ENCODE measurements around the gene NPHS1.

The NPHS1 gene

GRCh38 chr19:35832054-35832453 lies 20.2 kb downstream of the NPHS1 start:
- Histone ChIP-seq H3K36me3 (ENCODE audit: insufficient read depth, low read length) (no peaks in the 10 kb centered on the region), H3K9me3 (ENCODE audit: control insufficient read depth, insufficient read depth, low read length) (no peaks in the 10 kb centered on the region), H3K4me1 (ENCODE audit: insufficient read depth, low read length) (no peaks in the 10 kb centered on the region), H3K9ac (ENCODE audit: low read depth, low read length) (no peak overlapping the region)

GRCh38 chr19:35830986-35831385 lies 21.3 kb downstream of the NPHS1 start:
- no peaks in the 10 kb centered on the region for H3K4me1 ChIP-seq (ENCODE audit: insufficient read depth, low read length)
- H3K9ac ChIP-seq (ENCODE audit: low read depth, low read length) = no peak overlapping the region
- no peaks in the 10 kb centered on the region for H3K36me3 ChIP-seq (ENCODE audit: insufficient read depth, low read length)
- H3K9me3 ChIP-seq (ENCODE audit: control insufficient read depth, insufficient read depth, low read length) = no peaks in the 10 kb centered on the region

- Histone ChIP-seq H3K9me3 (ENCODE audit: control insufficient read depth, insufficient read depth, low read length) (no peaks in the 10 kb centered on the region), H3K4me1 (ENCODE audit: insufficient read depth, low read length) (no peaks in the 10 kb centered on the region), H3K9ac (ENCODE audit: low read depth, low read length) (no peak overlapping the region), H3K36me3 (ENCODE audit: insufficient read depth, low read length) (no peaks in the 10 kb centered on the region)
Measured at GRCh38 chr19:35828692-35829301, 23.5 kb downstream of the NPHS1 start.

GRCh38 chr19:35824150-35824549 lies 28.2 kb downstream of the NPHS1 start:
- H3K9ac ChIP-seq (ENCODE audit: low read depth, low read length) = no peak overlapping the region
- 0 out of 2 replicates have a peak, but pooled peaks cover 2% of the 10 kb centered on the region for H3K4me1 ChIP-seq (ENCODE audit: insufficient read depth, low read length)
- H3K36me3 ChIP-seq (ENCODE audit: insufficient read depth, low read length) = no peaks in the 10 kb centered on the region
- no peaks in the 10 kb centered on the region for H3K9me3 ChIP-seq (ENCODE audit: control insufficient read depth, insufficient read depth, low read length)

- H3K9ac ChIP-seq (ENCODE audit: low read depth, low read length) = no peak overlapping the region
- H3K36me3 ChIP-seq (ENCODE audit: insufficient read depth, low read length) = no peaks in the 10 kb centered on the region
- H3K4me1 ChIP-seq (ENCODE audit: insufficient read depth, low read length) = 0 out of 2 replicates have a peak, but pooled peaks cover 2% of the 10 kb centered on the region
- no peaks in the 10 kb centered on the region for H3K9me3 ChIP-seq (ENCODE audit: control insufficient read depth, insufficient read depth, low read length)
Measured at GRCh38 chr19:35822579-35822978, 29.7 kb downstream of the NPHS1 start.

GRCh38 chr19:35818445-35818844 lies 33.9 kb downstream of the NPHS1 start:
- H3K9ac ChIP-seq (ENCODE audit: low read depth, low read length) = no peak overlapping the region
- no peaks in the 10 kb centered on the region for H3K36me3 ChIP-seq (ENCODE audit: insufficient read depth, low read length)
- peaks cover 6% of the 10 kb centered on the region; the same call in 1 of the 2 replicates for H3K4me1 ChIP-seq (ENCODE audit: insufficient read depth, low read length)
- H3K9me3 ChIP-seq (ENCODE audit: control insufficient read depth, insufficient read depth, low read length) = no peaks in the 10 kb centered on the region

GRCh38 chr19:35816846-35817245 lies 35.5 kb downstream of the NPHS1 start:
- Histone ChIP-seq H3K4me1 (ENCODE audit: insufficient read depth, low read length) (peaks cover 6% of the 10 kb centered on the region; the same call in 1 of the 2 replicates), H3K36me3 (ENCODE audit: insufficient read depth, low read length) (no peaks in the 10 kb centered on the region), H3K9ac (ENCODE audit: low read depth, low read length) (no peak overlapping the region; the same call in 1 of the 2 replicates), H3K9me3 (ENCODE audit: control insufficient read depth, insufficient read depth, low read length) (no peaks in the 10 kb centered on the region)

- peaks cover 6% of the 10 kb centered on the region for H3K4me1 ChIP-seq (ENCODE audit: insufficient read depth, low read length)
- peak overlapping the region; percentile 4; the same call in 1 of the 2 replicates for H3K9ac ChIP-seq (ENCODE audit: low read depth, low read length)
- no peaks in the 10 kb centered on the region for H3K36me3 ChIP-seq (ENCODE audit: insufficient read depth, low read length)
- no peaks in the 10 kb centered on the region for H3K9me3 ChIP-seq (ENCODE audit: control insufficient read depth, insufficient read depth, low read length)
Measured at GRCh38 chr19:35816262-35816661, 36.0 kb downstream of the NPHS1 start.

GRCh38 chr19:35813043-35813890 lies 39.0 kb downstream of the NPHS1 start:
- Histone ChIP-seq H3K9ac (ENCODE audit: low read depth, low read length) (no peak overlapping the region), H3K9me3 (ENCODE audit: control insufficient read depth, insufficient read depth, low read length) (no peaks in the 10 kb centered on the region), H3K4me1 (ENCODE audit: insufficient read depth, low read length) (peaks cover 6% of the 10 kb centered on the region), H3K36me3 (ENCODE audit: insufficient read depth, low read length) (no peaks in the 10 kb centered on the region)

GRCh38 chr19:35812220-35813042 lies 39.9 kb downstream of the NPHS1 start, which contains the start of gene PRODH2:
PRODH2 (minus strand) TSS chr19:35812845; CDS start chr19:35812805, 40 bp downstream.
- Histone ChIP-seq H3K36me3 (ENCODE audit: insufficient read depth, low read length) (no peaks in the 10 kb centered on the region), H3K4me1 (ENCODE audit: insufficient read depth, low read length) (peaks cover 10% of the 10 kb centered on the region), H3K9me3 (ENCODE audit: control insufficient read depth, insufficient read depth, low read length) (no peaks in the 10 kb centered on the region), H3K9ac (ENCODE audit: low read depth, low read length) (no peak within 1 kb of the TSS)

- no peaks in the 10 kb centered on the region for H3K36me3 ChIP-seq (ENCODE audit: insufficient read depth, low read length)
- no peaks in the 10 kb centered on the region for H3K9me3 ChIP-seq (ENCODE audit: control insufficient read depth, insufficient read depth, low read length)
- peaks cover 8% of the 10 kb centered on the region for H3K4me1 ChIP-seq (ENCODE audit: insufficient read depth, low read length)
- no peak overlapping the region for H3K9ac ChIP-seq (ENCODE audit: low read depth, low read length)
Measured at GRCh38 chr19:35811317-35812219, 40.7 kb downstream of the NPHS1 start.

GRCh38 chr19:35807633-35808032 lies 44.7 kb downstream of the NPHS1 start:
- Histone ChIP-seq H3K9me3 (ENCODE audit: control insufficient read depth, insufficient read depth, low read length) (no peaks in the 10 kb centered on the region), H3K9ac (ENCODE audit: low read depth, low read length) (no peak overlapping the region), H3K36me3 (ENCODE audit: insufficient read depth, low read length) (no peaks in the 10 kb centered on the region), H3K4me1 (ENCODE audit: insufficient read depth, low read length) (peaks cover 6% of the 10 kb centered on the region; the same call in 1 of the 2 replicates)

- Histone ChIP-seq H3K4me1 (ENCODE audit: insufficient read depth, low read length) (peaks cover 6% of the 10 kb centered on the region; the same call in 1 of the 2 replicates), H3K9ac (ENCODE audit: low read depth, low read length) (no peak overlapping the region)
Measured at GRCh38 chr19:35806597-35806996, 45.7 kb downstream of the NPHS1 start.

More at GRCh38 chr19:35806597-35806996, 45.7 kb downstream of the NPHS1 start:
- Histone ChIP-seq H3K36me3 (ENCODE audit: insufficient read depth, low read length) (no peaks in the 10 kb centered on the region), H3K9me3 (ENCODE audit: control insufficient read depth, insufficient read depth, low read length) (no peaks in the 10 kb centered on the region)

Measured in ES-I3 (cell line).